Cortex of kidney (tissue), 1 donor: ENCODE data around the gene CYP1A2.
"Not testable (repeated sequence)": the region's sequence is repeated elsewhere in the genome, so short reads cannot be mapped to it uniquely, and the experiment has no call there.

Experiments
- DNase-seq: peaks from one replicate; lab custom pipeline; 2025; lab: John Stamatoyannopoulos, UW

The CYP1A2 gene

GRCh38 chr15:74748322-74748946 lies at the start of gene CYP1A2:
CYP1A2 (plus strand) TSS chr15:74748845; CDS start chr15:74749739, 894 bp downstream.
- no peak for DNase-seq

GRCh38 chr15:74709011-74709410 lies 39.6 kb upstream of the CYP1A2 start:
- no peak for DNase-seq

GRCh38 chr15:74709892-74710291 lies 38.8 kb upstream of the CYP1A2 start:
- no peak for DNase-seq

GRCh38 chr15:74710319-74711094 lies 38.1 kb upstream of the CYP1A2 start:
- DNase-seq: no peak

GRCh38 chr15:74712311-74712710 lies 36.3 kb upstream of the CYP1A2 start:
- no peak for DNase-seq

- DNase-seq: no peak
These were observed 32.0 kb upstream of the CYP1A2 start for GRCh38 chr15:74716651-74717050.

- no peak for DNase-seq
These were observed 26.1 kb upstream of the CYP1A2 start for GRCh38 chr15:74722591-74722990.

- DNase-seq: no peak
These were observed 25.5 kb upstream of the CYP1A2 start for GRCh38 chr15:74723187-74723586.

- DNase-seq: no peak
These were observed 24.8 kb upstream of the CYP1A2 start for GRCh38 chr15:74723754-74724334.

GRCh38 chr15:74724570-74725224 lies 23.9 kb upstream of the CYP1A2 start:
- no peak for DNase-seq

GRCh38 chr15:74725225-74725774 lies 23.3 kb upstream of the CYP1A2 start, which contains the start of gene CYP1A1:
CYP1A1 (minus strand) TSS chr15:74725528; CDS start chr15:74723097, 2,431 bp downstream.
- DNase-seq: no peak

GRCh38 chr15:74725845-74726773 lies 22.5 kb upstream of the CYP1A2 start:
- no peak for DNase-seq

- no peak for DNase-seq
These were observed 21.9 kb upstream of the CYP1A2 start for GRCh38 chr15:74726774-74727164.

GRCh38 chr15:74727727-74728126 lies 20.9 kb upstream of the CYP1A2 start:
- DNase-seq: no peak

- not testable (repeated sequence) for DNase-seq
These were observed 19.9 kb upstream of the CYP1A2 start for GRCh38 chr15:74728699-74729098.

GRCh38 chr15:74729372-74729771 lies 19.3 kb upstream of the CYP1A2 start:
- not testable (repeated sequence) for DNase-seq

- no peak for DNase-seq
These were observed 17.9 kb upstream of the CYP1A2 start for GRCh38 chr15:74730619-74731316.

- DNase-seq: no peak
These were observed 15.8 kb upstream of the CYP1A2 start for GRCh38 chr15:74732846-74733245.

- no peak for DNase-seq
These were observed 15.4 kb upstream of the CYP1A2 start for GRCh38 chr15:74733269-74733668.

- DNase-seq: no peak
These were observed 13.3 kb upstream of the CYP1A2 start for GRCh38 chr15:74735305-74735704.
